Effector CD8-positive, alpha-beta T cell (primary cell): ENCODE data around the gene PRR5.

Experiments
- DNase-seq: peaks from one replicate; lab custom pipeline; 2025; lab: John Stamatoyannopoulos, UW

Gene PRR5

DNA sequence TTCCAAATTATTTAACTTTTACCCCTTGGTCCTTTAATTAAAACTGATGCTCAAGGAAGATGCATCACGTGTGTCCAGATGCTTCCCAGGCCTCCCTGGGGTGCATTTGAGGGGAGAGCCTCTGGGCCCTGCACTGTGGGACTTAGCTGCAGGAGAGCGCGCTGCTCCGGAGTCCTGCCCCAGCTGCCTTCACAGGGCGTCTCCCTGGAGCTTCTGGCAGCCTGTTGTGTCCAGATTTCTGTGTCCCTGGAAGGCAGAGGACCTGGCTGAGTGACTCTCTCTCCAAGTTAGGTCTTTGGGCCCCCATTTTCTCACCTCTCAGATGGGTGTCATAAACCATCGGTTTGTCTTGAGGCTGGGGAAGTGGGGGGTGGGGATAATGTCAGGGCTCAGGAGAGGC is 53.4 kb downstream of the PRR5 start:
- DNase-seq: no peak

DNA sequence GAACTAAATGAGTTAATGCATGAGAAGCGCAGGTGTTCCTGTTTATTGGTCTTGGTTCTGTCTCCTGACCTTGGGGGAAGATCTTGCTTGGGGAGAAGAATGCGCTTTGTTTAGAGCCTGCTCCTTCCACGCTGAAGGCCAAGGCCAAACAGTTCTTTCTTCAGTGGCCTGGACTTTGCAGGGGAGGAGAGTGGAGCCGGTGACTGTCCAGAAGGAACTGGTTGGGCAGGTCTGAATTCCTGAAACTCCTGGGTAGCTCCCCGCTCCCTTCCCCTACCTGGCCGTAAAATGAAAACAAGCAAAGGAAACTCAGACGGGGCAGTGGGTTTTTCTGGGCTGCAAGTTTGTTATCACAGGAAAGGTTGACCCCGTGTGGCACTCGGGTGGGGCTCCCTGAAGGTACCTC is 54.0 kb downstream of the PRR5 start:
- no peak for DNase-seq

DNA sequence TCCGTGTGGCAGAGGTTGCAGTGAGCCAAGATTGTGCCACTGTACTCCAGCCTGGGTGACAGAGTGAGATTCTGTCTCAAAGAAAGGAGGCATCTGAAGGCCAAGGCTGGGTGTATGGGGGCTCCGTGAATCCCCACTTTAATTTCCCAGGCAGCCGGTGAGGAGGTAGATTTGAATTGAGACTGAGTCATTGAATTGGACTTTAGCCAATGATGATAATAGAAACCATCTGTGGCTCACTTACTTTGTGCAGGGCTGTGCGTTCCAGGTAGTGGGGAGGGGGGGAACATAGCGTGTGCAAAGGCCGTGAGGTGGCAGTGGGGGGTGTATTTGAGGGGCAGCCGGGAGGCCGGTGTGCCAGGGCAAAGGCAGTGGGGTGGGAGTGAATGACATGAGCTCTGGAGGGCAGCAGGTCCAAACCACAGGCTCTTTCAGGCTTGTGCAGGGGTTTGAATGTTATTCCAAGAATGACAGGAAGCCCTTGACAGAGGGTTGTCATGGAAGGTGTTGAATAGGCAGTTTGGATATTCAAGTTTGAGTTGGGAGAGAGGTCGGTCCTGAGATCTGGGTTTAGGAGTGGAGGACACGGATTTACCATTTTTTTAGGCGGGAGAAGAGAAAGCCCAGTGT is 56.5 kb downstream of the PRR5 start:
- no peak for DNase-seq

DNA sequence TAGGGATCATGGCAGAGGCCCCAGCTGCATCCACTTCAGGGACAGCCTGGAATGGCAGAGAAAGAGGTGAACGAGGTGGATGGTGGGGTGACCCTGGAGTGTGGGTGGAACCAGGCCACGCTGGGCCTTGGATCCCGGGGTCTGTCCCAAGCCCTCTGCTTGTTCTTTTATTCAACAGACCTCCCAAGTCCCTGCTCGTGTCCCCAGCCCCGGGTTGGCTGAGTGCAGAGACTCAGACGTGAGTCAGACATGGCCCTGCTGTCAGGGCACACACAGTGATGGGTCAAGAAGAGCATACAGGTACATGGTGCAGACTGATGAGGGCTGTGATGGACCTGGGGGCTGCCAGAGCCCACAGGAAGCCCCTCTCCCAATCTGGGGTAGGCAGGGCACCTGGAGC is 57.0 kb downstream of the PRR5 start:
- DNase-seq: no peak

DNA sequence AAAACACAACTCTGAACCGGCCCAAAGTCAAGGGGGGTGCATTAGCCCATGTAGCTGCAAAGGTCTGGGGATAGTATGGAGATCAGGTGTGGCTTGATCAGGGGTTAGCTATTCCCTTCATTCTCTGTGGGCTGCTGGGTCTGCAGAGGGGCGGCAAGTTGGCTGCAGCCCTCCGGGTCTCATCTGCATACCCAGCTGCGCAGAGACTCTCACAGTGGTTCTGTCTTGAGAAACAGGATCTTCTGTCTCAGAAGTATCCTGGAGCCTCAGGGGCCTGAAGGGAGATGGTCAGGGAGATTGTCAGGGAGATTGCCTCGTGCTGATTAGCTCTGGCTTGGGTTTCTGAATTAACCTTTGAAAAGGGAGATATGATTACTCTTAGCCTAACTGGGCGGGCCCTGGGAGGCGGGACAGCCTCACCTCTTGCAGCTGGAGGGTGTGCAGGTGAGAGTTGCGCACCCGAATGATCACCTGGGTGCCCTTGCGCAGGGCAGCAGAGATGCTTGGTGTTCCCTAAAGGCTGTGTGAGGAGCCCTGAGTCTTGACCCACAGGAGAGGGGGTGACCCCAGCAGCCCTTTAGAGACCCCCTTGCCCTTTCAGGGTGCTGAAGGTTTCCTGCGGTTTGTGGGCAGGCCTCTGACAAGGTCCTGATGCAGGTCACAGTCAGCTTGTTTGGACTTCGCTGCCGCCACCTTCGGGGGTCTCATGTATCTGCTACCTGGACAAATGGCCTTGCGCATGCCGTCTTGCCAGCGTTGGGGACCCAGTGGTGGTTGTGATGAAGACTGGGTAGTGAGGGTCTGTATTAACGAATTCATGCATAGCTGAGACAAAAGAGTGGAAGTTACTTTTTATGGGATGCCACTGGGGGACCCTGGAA is 57.7 kb downstream of the PRR5 start:
- DNase-seq: no peak

DNA sequence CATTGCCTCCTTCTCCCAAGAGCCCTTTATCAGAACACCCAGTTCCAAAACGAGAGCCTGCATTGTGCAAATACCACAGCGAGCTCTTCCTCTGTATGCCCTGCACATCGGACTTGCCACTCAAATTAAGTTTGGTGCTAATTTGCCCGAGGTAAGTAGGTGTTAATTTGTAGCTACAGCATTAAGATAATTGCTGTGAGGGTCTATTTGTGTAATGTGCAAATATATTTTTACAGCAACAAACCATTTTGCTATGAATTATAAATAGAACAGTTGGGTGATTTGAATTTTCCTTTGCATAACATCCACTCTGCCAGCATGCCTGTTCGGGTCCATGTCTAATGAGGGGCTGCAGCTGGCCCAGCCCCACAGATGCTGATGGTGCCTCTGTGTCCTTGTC is 58.5 kb downstream of the PRR5 start:
- no peak for DNase-seq

DNA sequence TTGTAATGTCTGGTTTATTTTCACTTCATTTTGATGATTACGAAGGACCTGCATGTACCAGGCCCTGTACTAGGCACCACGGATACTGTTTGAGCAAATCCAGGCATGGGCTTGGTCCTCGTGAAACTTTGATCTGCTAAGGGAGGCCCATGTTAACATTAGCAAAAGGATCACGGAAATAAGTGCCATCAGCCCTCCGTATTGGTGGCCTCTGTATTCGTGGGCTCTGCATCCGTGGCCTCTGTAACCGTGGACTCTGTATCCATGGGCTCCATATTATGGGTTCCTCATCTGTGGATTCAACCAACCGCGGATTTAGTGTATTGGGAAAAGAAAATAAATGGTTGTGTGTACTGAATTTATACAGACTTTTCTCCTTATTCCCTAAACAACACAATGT is 59.0 kb downstream of the PRR5 start:
- DNase-seq: no peak

DNA sequence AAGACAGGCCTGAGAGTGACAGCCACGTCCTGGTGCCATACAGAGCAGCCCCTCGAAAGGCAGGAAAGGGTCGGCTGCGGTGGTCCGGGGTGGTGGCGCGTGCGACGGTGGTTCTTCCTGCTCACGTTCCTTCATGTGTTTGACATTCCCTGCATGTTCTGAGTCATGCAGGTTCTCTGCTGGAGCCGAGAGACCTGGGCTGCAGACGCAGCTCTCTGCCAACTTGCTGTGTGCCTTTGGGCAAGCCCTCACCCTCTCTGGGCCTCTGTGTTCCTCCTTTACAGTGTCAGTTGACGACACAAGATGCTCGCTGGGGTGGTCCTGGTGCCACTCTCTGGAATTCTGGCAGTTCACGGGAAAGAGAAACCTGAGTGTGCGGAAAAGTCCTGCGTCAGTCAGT is 62.4 kb downstream of the PRR5 start:
- no peak for DNase-seq

DNA sequence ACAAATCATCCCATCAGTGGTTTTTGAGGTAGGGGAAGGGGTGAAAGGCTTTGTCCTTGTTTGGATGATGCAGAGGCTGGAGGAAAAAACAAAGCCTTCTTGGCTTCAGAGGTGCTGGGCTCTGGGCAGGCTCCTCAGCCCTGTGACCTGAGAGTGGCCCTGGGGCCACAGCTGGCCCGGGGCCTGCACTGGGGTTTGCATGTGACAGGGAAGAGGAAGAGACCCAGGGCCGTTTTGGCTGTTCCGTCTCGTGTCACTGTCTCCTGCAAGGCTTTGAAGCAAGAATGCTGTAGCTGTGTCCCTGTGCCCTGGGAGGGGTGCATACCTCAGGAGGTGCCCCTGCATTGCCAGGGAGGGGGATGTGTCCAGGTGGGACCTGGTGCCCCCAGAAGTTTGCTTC is 63.0 kb downstream of the PRR5 start:
- no peak for DNase-seq

DNA sequence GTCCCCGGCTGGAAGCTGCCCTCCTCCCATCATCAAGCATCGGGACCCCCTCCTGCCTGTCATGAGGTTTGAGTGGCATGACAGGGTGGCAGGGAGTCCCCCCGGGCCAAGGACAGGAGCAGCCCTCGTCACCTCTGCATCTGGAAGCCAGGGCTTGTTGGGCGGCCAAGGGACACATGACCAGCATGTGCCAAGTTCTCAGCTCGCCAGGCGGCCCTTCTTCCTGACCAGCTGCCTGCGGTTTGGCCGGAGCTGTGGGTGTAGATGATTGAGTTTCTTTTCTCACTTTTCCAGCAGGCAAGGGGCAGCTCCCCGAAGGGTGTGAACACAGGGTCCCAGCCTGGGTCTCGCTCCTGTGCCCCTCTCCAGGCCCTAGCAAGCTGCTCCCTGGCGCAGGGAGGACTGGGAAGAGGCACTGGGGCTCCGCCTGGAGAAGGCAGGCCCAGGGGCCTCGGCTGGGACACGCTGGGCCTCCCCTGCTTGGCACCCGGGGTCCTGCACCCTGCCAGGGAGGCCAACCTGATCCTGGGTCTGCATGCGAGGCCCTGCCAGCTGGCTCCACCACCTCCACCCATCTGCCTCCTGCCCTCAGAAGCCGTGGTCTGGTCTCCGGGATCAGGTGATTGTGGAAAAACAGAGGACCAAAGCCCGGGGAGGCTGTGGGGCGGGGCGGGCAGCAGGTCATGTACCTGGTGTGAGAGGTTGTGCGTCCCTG is 63.7 kb downstream of the PRR5 start:
- no peak for DNase-seq

DNA sequence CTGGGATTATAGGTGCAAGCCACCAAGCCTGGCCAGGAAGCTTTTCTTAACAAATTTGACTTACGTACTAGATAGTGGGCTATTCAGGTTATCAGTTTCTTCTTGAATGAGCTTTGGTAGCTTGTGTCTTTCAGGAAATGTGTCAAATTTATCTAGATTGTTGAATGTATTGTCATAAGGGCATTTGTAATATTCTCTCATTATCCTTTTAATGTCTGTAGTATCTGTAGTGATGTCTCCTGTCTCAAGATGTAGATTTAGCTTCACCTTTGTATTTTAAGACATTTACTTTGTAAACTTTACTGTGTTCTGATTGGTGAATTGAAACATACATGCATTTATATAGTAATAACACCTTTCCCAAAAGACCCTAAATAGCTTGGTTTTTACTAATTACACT is 71.1 kb downstream of the PRR5 start:
- DNase-seq: no peak

DNA sequence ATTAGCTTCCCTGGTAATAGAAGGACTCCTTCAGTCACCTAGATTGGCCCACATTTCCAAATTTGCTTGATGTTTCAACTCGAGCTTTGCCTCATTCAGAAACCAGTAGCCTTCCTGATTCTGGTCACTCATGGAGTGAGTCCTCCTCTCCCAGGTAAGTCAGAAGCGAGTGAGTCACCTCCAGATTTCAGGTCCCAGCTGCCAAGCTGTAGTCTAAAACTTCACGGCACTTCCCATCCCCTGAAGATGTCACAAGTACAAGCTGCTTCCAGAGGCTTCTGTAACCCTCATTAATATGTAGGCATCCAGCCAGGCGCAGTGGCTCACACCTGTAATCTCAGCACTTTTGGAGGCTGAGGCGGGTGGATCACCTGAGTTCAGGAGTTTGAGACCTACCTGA is 73.9 kb downstream of the PRR5 start:
- DNase-seq: no peak

DNA sequence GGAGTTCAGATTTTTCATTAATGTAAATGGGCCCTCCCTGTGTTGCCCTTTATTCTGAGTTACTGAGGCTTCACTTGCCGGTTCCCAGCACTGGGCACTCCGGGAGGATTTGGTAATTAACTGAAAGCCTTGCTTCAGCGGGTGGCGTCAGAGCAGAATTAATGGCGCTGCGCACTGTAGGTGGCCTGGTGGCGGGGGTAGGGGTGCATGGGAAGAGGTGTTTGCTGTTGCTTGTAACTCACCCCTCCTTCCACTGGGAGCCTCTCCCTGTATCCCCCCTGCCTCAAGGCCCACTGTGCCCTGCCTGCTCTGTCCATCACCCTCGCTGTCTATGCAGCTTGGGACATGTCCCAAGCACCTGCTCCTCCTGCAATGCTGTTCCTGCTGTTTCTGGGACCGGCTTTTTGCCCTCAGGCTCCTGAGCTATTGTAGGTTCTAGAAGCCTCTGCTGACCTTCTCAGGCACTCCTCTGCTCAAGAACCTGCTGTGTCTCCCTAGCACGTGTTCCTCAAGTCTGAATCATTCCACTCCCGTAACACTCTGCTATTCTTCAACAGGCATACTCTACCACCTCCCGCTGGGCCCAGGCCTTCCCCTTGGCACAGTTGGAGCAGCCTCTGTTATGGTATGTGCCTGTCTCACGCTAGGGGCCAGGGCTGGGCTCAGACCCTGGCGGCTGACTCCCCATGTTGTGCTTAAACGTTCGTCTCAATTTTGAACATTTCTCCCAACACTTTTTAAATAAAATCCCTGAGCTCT is 74.8 kb downstream of the PRR5 start:
- DNase-seq: no peak

DNA sequence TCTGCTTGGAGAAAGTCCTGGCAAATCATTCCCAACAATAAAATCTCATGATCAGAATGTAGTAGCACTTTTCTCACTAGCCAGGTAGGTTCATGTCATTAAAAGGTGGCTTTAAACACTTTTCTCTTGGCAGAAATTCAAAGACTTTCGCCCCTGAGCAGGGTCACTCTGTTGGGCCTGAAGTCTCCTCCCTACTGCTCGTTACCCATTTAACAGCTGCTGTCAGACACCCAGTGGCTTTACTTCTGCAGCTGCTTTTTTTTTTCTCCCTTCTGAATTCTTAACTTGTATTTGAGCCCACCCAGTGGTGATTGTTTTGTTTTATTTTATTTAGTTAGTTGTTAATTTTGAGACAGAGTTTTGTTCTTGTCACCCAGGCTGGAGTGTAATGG is 75.4 kb downstream of the PRR5 start:
- no peak for DNase-seq

DNA sequence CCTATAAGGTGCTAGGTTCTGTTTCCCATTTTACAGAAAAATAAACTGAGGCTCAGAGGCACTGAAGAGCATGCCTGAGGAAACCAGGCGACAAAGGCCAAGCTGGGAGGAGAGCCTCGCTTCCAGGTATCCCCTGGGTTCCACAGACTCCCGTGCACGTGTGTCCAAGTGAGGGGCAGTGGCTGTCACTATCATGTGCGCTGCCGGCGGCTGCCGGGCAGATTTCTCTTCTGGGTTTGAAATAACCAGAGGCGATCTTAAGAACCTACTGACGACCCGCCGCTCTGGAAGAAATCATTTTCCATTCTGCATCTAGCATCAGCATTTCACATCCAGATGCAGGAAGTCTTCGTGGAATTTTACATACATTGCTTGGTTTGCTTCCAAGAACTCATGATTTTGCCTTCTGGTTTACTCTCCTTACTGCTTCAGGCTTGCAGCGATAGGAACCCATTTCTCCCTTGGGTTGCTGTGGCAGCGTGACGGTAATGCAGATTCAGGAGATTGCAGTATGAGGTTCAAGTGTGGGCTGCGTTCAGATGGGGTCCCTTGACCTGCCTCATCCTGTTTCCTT is 79.0 kb downstream of the PRR5 start:
- DNase-seq: no peak

DNA sequence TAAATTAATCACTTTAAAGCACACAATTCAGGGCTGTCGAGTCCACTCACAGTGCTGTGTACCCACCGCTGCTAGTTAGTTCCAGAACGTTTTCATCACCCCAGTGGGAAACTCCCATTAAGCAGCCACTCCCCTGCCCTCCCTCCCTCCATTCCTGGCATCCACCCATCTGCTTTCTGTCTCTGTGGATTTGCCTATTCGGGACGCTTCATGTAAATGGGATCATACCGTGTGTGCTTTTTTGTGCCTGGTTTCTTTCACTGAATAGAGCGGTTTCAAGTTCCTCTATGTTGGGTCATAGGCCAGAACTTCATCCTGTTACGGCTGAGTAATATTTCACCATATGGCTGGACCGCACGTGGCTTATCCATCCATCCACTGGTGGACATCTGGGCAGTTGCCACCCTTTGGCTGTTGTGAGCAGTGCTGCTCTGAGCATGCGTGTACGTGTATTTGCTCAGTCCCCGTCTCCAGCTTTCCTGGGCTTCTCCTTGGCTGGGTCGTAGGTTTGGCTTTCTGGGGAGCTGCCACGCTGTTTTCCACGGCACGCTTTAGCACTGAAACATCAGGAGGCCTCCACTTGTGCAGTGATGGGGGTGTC is 80.5 kb downstream of the PRR5 start:
- no peak for DNase-seq

DNA sequence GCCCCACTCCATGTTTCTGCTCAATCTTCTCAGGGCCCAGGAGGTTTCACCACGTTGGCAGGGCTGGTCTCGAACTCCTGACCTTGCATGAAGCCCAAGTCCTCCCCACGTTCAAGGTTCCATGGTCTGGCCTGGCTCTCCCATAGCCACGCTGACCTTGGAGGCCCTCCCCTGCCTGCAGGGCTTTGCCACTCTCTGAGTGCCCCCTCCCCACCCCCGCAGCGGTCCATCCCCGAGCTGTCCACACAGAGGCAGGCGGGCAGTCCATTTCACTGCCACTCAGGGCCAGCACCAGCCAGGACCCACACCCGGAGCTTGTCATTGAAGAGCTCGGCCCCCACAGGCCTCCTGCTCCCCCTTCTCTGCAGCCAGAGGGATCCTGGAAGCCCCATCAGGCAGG is 81.1 kb downstream of the PRR5 start:
- no peak for DNase-seq

DNA sequence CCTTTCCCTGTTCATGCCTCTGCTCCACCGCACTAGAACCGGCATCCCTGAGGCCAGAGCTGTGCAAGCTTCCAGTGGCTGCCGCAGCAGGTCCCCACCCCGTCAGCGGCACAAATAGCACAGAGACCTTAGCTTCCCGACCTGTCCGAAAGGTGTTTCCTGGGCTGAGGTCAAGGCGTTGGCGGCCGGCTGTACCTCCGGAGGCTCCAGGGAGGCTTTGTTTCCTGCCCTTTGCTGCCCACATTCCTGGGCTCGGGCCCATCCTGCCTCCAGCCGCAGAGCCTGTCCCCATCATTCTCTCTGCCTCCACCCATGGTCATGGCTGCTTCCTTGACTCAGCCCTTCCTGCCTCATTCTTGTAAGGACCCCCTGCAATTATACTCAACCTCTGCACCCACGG is 81.6 kb downstream of the PRR5 start:
- DNase-seq: no peak

DNA sequence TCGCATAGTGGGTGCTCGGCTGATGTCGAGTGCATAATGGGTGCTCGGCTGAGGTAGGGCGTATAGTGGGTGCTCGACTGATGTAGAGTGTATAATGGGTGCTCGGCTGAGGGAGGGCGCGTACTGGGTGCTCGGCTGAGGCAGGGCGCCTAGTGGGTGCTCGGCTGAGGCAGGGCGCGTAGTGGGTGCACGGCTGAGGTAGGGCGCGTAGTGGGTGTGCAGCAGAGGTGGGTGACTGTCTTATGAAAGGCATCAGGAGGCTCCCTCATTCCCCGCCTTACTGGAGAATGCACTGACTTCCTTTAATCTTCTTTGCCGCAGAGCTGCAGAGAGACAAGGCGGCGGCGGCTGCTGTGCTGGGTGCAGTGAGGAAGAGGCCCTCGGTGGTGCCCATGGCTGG is 84.1 kb downstream of the PRR5 start:
- DNase-seq: no peak

DNA sequence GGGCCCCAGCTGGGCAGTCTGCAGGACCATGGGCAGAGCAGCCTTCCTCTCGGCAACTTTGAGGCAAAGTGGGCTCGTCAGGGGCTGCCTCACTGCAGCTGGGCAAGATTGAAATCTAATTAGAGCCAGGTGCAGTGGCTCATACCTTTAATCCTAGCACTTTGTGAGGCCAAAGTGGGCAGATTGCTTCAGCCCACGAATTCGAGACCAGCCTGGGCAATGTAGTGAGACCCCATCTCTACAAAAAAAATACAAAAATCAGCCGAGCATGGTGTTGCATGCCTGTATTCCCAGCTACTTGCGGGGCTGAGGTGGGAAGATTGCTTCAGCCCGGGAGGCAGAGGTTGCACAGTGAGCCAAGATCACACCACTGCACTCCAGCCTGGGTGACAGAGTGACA is 84.6 kb downstream of the PRR5 start:
- DNase-seq: no peak
